Stomach (tissue), 9 donors: ENCODE measurements around the gene GMDS. TPM values are rescaled to one million over a fixed set of nuclear protein-coding genes. Genes with fewer than 3 reads are reported as not detected.

ENCODE experiments used
- DNase-seq, 2 donors: peaks; one replicate each; pipeline versions ENCODE4 v3.0.0 to v3.0.0-alpha.2; 2013 to 2019
- H3K27ac ChIP-seq, 5 donors: fragments of 200-600 bp in 4 of 5; sonication (generic) in 4 of 5; one replicate each; pipeline ENCODE4 v1.5.1; 2013 to 2019; ENCODE audit warnings: mild to moderate bottlenecking in 1 of 5, moderate library complexity in 1 of 5
- H3K27me3 ChIP-seq, 3 donors: fragments of 200-600 bp; sonication (generic); one replicate each; pipeline ENCODE4 v1.5.1; 2017 to 2019; ENCODE audit warnings: mixed run types in 1 of 3
- H3K36me3 ChIP-seq, 4 donors: fragments of 200-600 bp; sonication (generic); 1 replicate in 3 of 4; 2 replicates in 1 of 4; pipeline ENCODE4 v1.5.1; 2016 to 2019
- H3K4me1 ChIP-seq, 4 donors: fragments of 200-600 bp; sonication (generic); one replicate each; pipeline ENCODE4 v1.5.1; 2016 to 2019
- H3K4me3 ChIP-seq, 4 donors: fragments of 200-600 bp; sonication (generic) in 3 of 4; one replicate each; pipeline ENCODE4 v1.5.1; 2016 to 2019; ENCODE audit warnings: mild to moderate bottlenecking in 1 of 4
- H3K9me3 ChIP-seq, 4 donors: fragments of 200-600 bp; sonication (generic); one replicate each; pipeline ENCODE4 v1.5.1; 2016 to 2019
- EP300 ChIP-seq: sonication (generic); formaldehyde crosslinking; IDR thresholded peaks from one replicate; pipeline ENCODE4 v1.6.1; 2017; ENCODE audit warnings: antibody characterized with exemption
- POLR2A ChIP-seq, 4 donors: fragments of 450-650 bp; IDR thresholded peaks; one replicate each; pipeline ENCODE4 v1.6.1; 2016; ENCODE audit warnings: antibody characterized with exemption in 4 of 4, control low read depth in 2 of 4, mild to moderate bottlenecking in 1 of 4, moderate library complexity in 1 of 4
- POLR2AphosphoS5 ChIP-seq, 3 donors: sonication (generic); formaldehyde crosslinking; IDR thresholded peaks; one replicate each; pipeline ENCODE4 v1.6.1; 2016; ENCODE audit warnings: antibody characterized with exemption in 3 of 3
- WGBS, 5 donors: extraction: QIAGEN DNeasy Blood & Tissue Kit in 3 of 5; methylation state at CpG; one replicate each; pipeline versions ENCODE4 v1.1.5 to v1.1.7; 2013 to 2018; 5-methylcytosine and 5-hydroxymethylcytosine counted together
- intact Hi-C: fragments of 100-400 bp; cut with DNase I; formaldehyde crosslinking; loops from one replicate; pipeline ENCODE4 v1.15.1; 2023; ENCODE audit warnings: low total_unique reads
- polyA plus RNA-seq, 3 donors: library from polyadenylated mRNA; stranded (reverse); fragments of 200-250 nt; gene quantifications; one replicate each; pipeline ENCODE4 v1.2.3, GENCODE V29; 2013
- total RNA-seq, 5 donors: library from RNA; depleted of rRNA; stranded (reverse); fragments of >200 nt; gene quantifications; one replicate each; pipeline versions ENCODE4 v1.1.0 to v1.2.3, GENCODE V29; 2014 to 2016
- TF ChIP-seq, protein P1 (sequence below), 7 experiments: fragments of 450-650 bp in 4 of 7; fragments of 200-600 bp in 3 of 7; sonication (generic) in 3 of 7; IDR thresholded peaks; one replicate each; pipeline ENCODE4 v1.5.1; 2016 to 2019; ENCODE audit warnings: antibody characterized with exemption in 7 of 7, control low read depth in 2 of 7, mild to moderate bottlenecking in 1 of 7
- donor health status: healthy with polysubstance abuse.
- donor health status: Bipolar disorder and iron deficiency.
- donor health status: healthy.

Gene GMDS
- total and polyA plus RNA-seq, 8 donors: 83.7 to 262 (median 121) TPM

DNA sequence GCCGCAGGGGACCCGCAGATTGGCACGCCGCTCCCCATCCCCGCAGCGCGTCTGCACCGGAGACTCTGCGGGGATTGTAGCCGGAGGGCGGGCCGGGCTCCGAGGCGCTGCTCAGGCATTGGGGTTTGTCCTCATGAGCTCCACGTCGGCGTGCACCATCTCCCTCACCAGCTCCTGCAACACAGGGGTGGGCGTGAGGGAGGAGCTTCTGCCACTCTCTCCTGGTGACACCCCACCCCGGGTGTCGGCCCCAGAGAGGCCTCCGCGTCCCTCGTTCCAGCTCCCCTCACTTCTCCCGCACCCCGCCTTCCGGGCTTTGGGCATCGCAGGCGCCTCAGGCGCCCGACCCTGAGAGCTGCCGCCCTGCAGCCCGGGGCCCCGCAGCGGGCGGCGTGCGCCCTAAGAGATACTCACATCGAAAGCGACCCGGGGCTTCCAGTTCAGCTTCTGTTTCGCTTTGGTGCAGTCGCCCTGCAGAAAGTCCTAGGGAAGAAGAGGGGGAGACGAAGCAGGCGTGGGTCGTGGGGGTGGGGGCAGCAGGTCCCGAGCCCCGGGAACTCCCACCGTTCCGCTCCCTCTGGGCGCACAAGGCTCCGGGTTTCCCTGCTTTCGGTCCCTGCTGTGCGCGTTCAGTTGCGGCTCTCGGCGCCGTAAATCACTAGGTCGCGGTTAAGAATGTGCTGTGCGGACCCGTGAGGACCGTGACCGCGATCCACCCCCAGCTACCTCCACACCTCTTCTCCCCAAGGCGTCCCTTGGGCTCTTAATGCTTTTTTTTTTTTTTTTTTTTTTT is 621.2 kb downstream of the GMDS start:
- Histone ChIP-seq H3K27ac (no peak overlapping the region), H3K9me3 (no peaks in the 10 kb centered on the region), H3K4me1 (peaks cover 9 to 33% (median 26%) of the 10 kb centered on the region in 4 donors), H3K36me3 (peaks cover 0 to 43% (median 37%) of the 10 kb centered on the region in 4 donors), H3K4me3 (peak overlapping the region; percentile 39 to 50 (median 44)), H3K27me3 (peaks cover 17 to 99% (median 41%) of the 10 kb centered on the region in 3 donors)
- peak in 1 of 2 donors; percentile 17 for DNase-seq
- 51 to 69% (median 60%) methylated on average over 52 to 66 of the region's 66 CpGs for WGBS, 5 donors
- intact Hi-C loops: no loop called here
- TF ChIP-seq POLR2A (IDR thresholded peaks at IDR 0.05): no peak
- TF ChIP-seq EP300: no peak
- TF ChIP-seq, protein P1, sequence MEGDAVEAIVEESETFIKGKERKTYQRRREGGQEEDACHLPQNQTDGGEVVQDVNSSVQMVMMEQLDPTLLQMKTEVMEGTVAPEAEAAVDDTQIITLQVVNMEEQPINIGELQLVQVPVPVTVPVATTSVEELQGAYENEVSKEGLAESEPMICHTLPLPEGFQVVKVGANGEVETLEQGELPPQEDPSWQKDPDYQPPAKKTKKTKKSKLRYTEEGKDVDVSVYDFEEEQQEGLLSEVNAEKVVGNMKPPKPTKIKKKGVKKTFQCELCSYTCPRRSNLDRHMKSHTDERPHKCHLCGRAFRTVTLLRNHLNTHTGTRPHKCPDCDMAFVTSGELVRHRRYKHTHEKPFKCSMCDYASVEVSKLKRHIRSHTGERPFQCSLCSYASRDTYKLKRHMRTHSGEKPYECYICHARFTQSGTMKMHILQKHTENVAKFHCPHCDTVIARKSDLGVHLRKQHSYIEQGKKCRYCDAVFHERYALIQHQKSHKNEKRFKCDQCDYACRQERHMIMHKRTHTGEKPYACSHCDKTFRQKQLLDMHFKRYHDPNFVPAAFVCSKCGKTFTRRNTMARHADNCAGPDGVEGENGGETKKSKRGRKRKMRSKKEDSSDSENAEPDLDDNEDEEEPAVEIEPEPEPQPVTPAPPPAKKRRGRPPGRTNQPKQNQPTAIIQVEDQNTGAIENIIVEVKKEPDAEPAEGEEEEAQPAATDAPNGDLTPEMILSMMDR (IDR thresholded peaks at IDR 0.05): no peak
- TF ChIP-seq POLR2AphosphoS5 (IDR thresholded peaks at IDR 0.05): no peak

DNA sequence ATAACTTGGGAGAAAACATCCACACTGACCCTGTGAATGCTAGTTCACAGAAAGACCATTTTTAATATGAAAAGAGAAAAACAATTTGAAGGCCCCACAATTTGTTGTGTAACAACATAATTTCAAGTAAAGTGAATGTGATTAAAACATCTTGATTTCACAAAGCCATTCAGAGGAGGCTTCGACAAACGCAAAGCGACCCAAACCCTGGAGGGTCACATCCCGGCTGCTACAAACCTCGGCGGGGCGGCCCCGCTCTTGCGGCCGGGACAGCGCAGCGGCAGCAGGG is 621.7 kb downstream of the GMDS start:
- TF ChIP-seq EP300 (no peak), POLR2AphosphoS5 (IDR thresholded peaks at IDR 0.05) (no peak), POLR2A (IDR thresholded peaks at IDR 0.05) (no peak)
- TF ChIP-seq, protein P1 (IDR thresholded peaks at IDR 0.05): no peak
- DNase-seq: peak in 1 of 2 donors; percentile 7
- Histone ChIP-seq H3K4me3 (no peak overlapping the region), H3K9me3 (no peaks in the 10 kb centered on the region), H3K27me3 (peaks cover 17 to 99% (median 46%) of the 10 kb centered on the region in 3 donors), H3K36me3 (peaks cover 0 to 43% (median 37%) of the 10 kb centered on the region in 4 donors), H3K27ac (no peak overlapping the region), H3K4me1 (peaks cover 9 to 35% (median 26%) of the 10 kb centered on the region in 4 donors)
- intact Hi-C loops: no loop called here
- WGBS, 5 donors: 87 to 96% (median 95%) methylated on average over 12 of the region's 12 CpGs

DNA sequence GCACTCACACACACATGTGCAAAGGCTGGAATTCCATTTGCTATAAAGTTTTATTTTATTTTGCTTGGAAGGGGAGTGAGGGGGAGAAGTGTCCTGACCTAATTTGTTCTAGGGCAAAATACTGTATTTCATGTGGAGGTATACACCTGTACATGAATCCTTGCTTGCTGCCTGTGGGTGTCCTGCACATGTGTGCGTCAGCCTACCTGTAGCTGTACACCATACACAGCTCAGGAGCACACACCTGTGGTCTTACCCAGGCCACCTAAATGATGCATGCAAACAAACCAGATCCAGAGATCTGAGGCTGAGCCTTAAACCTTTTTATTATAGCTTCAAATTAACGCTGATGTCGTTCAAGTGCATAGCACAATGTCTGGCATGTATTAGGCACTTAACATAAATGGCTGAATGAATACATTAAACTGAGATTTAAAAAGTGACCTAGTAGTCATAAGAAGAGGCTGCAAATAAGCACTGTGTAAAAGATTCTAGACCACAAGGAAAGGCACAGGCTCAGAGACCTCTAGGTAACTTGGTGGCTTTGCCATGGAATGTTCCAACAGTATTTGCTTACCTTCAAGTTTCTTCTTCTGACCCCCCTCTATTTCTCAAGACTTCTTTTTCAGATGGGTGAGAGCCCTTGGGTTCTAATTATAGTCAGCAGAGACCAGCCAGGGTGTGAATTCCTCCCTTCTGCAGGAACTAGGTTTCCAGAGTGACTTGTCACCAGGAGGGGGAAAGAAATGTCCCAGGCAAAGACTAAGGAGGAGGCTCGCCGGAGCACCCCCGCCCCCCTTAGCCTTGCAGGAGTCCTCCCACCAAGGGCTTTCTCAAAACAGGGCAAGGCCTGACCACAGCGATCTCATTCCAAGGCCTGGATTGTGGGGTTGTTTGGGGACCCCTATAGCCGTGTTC is 622.3 kb downstream of the GMDS start:
- WGBS, 5 donors: 96 to 97% (median 96%) methylated on average over 8 of the region's 8 CpGs
- Histone ChIP-seq H3K9me3 (no peaks in the 10 kb centered on the region), H3K4me1 (peaks cover 9 to 35% (median 26%) of the 10 kb centered on the region in 4 donors), H3K27me3 (peaks cover 17 to 99% (median 52%) of the 10 kb centered on the region in 3 donors), H3K4me3 (no peak overlapping the region), H3K27ac (no peak overlapping the region), H3K36me3 (peaks cover 0 to 43% (median 37%) of the 10 kb centered on the region in 4 donors)
- DNase-seq: peak in 1 of 2 donors; percentile 23
- intact Hi-C loops: no loop called here
- TF ChIP-seq, protein P1 (IDR thresholded peaks at IDR 0.05): no peak
- TF ChIP-seq EP300 (no peak), POLR2A (IDR thresholded peaks at IDR 0.05) (no peak), POLR2AphosphoS5 (IDR thresholded peaks at IDR 0.05) (no peak)

DNA sequence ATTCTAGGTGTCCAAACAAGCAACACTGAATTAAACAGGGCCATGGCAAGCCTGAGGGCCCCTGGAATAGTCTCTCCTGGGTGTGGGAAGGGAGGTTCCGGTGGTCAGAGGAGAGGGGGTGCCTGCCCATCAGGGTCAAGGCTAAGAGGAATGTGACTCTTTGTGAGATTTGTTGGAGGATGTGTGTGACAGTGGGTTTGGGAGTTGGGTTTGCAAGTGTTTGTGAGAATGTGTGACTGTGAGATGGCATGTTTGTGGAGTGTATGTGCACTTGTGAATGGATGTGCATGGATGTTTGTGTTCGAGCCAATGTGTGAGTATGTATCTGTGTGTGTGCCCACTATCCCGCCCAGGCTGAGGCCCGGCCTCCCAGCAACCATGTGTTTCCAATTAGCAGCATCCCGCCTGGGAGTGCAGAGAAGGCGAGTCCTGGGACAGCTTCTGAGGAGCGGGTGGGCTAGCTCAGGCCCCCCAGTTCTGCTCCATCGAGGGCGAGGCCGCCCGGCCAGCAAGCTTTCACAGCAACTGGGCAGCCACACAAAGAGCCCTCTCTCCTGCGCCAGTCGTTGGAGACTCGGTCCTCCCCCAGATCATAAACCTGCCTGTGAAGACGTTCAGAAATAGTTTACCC is 623.1 kb downstream of the GMDS start:
- Histone ChIP-seq H3K27ac (no peak overlapping the region), H3K4me1 (peaks cover 9 to 35% (median 26%) of the 10 kb centered on the region in 4 donors), H3K9me3 (no peaks in the 10 kb centered on the region), H3K36me3 (peaks cover 0 to 43% (median 37%) of the 10 kb centered on the region in 4 donors), H3K4me3 (no peak overlapping the region), H3K27me3 (peaks cover 17 to 99% (median 57%) of the 10 kb centered on the region in 3 donors)
- TF ChIP-seq EP300 (no peak), POLR2AphosphoS5 (IDR thresholded peaks at IDR 0.05) (no peak), POLR2A (IDR thresholded peaks at IDR 0.05) (no peak)
- TF ChIP-seq, protein P1 (IDR thresholded peaks at IDR 0.05): no peak
- DNase-seq: no peak
- WGBS, 5 donors: 91 to 100% (median 93%) methylated on average over 13 to 15 of the region's 15 CpGs
- intact Hi-C loops: no loop called here
